OCI-LY3 (cell line): ENCODE measurements around the gene PPP1R14B.

Experiments
- EZH2phosphoT487 ChIP-seq: fragments of 200-600 bp; shearing (Covaris generic); IDR thresholded peaks from 2 replicates; pipeline ENCODE4 v1.6.1; 2018; ENCODE audit warnings: antibody characterized with exemption, mixed run types, low read depth
- TF ChIP-seq, protein P1 (sequence below): fragments of 200-600, 300-600 bp; sonication (generic); IDR thresholded peaks from 2 replicates; pipeline ENCODE4 v1.5.1; 2014; ENCODE audit warnings: antibody characterized with exemption, low read length, low read depth

- no peak for TF ChIP-seq EZH2phosphoT487
- TF ChIP-seq, protein P1, sequence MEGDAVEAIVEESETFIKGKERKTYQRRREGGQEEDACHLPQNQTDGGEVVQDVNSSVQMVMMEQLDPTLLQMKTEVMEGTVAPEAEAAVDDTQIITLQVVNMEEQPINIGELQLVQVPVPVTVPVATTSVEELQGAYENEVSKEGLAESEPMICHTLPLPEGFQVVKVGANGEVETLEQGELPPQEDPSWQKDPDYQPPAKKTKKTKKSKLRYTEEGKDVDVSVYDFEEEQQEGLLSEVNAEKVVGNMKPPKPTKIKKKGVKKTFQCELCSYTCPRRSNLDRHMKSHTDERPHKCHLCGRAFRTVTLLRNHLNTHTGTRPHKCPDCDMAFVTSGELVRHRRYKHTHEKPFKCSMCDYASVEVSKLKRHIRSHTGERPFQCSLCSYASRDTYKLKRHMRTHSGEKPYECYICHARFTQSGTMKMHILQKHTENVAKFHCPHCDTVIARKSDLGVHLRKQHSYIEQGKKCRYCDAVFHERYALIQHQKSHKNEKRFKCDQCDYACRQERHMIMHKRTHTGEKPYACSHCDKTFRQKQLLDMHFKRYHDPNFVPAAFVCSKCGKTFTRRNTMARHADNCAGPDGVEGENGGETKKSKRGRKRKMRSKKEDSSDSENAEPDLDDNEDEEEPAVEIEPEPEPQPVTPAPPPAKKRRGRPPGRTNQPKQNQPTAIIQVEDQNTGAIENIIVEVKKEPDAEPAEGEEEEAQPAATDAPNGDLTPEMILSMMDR = no peak
Observed at GRCh38 chr11:64263947-64264317, 17.2 kb upstream of the PPP1R14B start.
